HepG2 (cell line): Measurements from ENCODE around the gene TTLL6. TPM values are rescaled to one million over a fixed set of nuclear protein-coding genes. Genes with fewer than 3 reads are reported as not detected.
A peak's percentile ranks its signal among the peaks of the same experiment; 100 is the strongest.

ENCODE experiments used
- BCL6 ChIP-seq: IDR thresholded peaks from 2 replicates; pipeline ENCODE4 v1.6.1; 2016; ENCODE audit warnings: missing genetic modification reagents, missing compliant biosample characterization
- CCDC6 ChIP-seq: sonication (generic); formaldehyde crosslinking; IDR thresholded peaks from 2 replicates; pipeline ENCODE4 v1.8.1; 2022; ENCODE audit warnings: mild to moderate bottlenecking, missing genetic modification reagents, moderate library complexity
- DDIT3 ChIP-seq: sonication (generic); formaldehyde crosslinking; IDR thresholded peaks from 2 replicates; pipeline ENCODE4 v1.4.0; 2020; ENCODE audit warnings: mild to moderate bottlenecking, missing genetic modification reagents
- EZH2 ChIP-seq: conservative IDR thresholded peaks from 2 replicates; pipeline ENCODE4 v1.6.1; 2012; ENCODE audit warnings: mild to moderate bottlenecking, low read depth, low read length, moderate library complexity
- FLYWCH1 ChIP-seq: sonication (generic); formaldehyde crosslinking; IDR thresholded peaks from 2 replicates; pipeline ENCODE4 v1.8.1; 2023; ENCODE audit warnings: mild to moderate bottlenecking, missing genetic modification reagents
- HCFC1 ChIP-seq: fragments of 150-350 bp; IDR thresholded peaks from 2 replicates; pipeline ENCODE4 v1.6.1; 2014; ENCODE audit warnings: low read depth, low read length
- MNT ChIP-seq: fragments of 450-650 bp; IDR thresholded peaks from 2 replicates; pipeline ENCODE4 v1.6.1; 2016
- MXI1 ChIP-seq: IDR thresholded peaks from 3 replicates; pipeline ENCODE4 v1.6.1; 2012; ENCODE audit warnings: low read depth, low read length, inconsistent platforms, borderline replicate concordance
- NR2C2 ChIP-seq: sonication (generic); formaldehyde crosslinking; IDR thresholded peaks from 2 replicates; pipeline ENCODE4 v1.4.0; 2020; ENCODE audit warnings: missing genetic modification reagents, mild to moderate bottlenecking, moderate library complexity, borderline replicate concordance
- RELA ChIP-seq: sonication (generic); formaldehyde crosslinking; IDR thresholded peaks from 2 replicates; pipeline ENCODE4 v1.4.0; 2020; ENCODE audit warnings: missing genetic modification reagents
- SKIL ChIP-seq: sonication (generic); formaldehyde crosslinking; IDR thresholded peaks from 2 replicates; pipeline ENCODE4 v1.8.0; 2022; ENCODE audit warnings: missing genetic modification reagents, mild to moderate bottlenecking, moderate library complexity, borderline replicate concordance
- SMAD3 ChIP-seq: sonication (generic); formaldehyde crosslinking; IDR thresholded peaks from 2 replicates; pipeline ENCODE4 v1.4.0; 2020; ENCODE audit warnings: missing genetic modification reagents
- SMARCE1 ChIP-seq: fragments of 450-650 bp; IDR thresholded peaks from 2 replicates; pipeline ENCODE4 v1.6.1; 2017; ENCODE audit warnings: borderline replicate concordance
- ZBTB7A ChIP-seq: sonication (generic); formaldehyde crosslinking; IDR thresholded peaks from 2 replicates; pipeline ENCODE4 v1.8.0; 2022; ENCODE audit warnings: mild to moderate bottlenecking, missing genetic modification reagents
- ZNF318 ChIP-seq: sonication (generic); formaldehyde crosslinking; IDR thresholded peaks from 2 replicates; pipeline ENCODE4 v1.4.0; 2020; ENCODE audit warnings: mild to moderate bottlenecking, missing genetic modification reagents
- ZNF329 ChIP-seq: sonication (generic); formaldehyde crosslinking; IDR thresholded peaks from 2 replicates; pipeline ENCODE4 v1.9.0; 2021; ENCODE audit warnings: low read depth, mild to moderate bottlenecking, missing genetic modification reagents
- ZNF343 ChIP-seq: sonication (generic); formaldehyde crosslinking; IDR thresholded peaks from 2 replicates; pipeline ENCODE4 v1.4.0; 2020; ENCODE audit warnings: mild to moderate bottlenecking, missing genetic modification reagents
- polyA plus RNA-seq, 8 experiments: library from polyadenylated mRNA; depleted of rRNA in 3 of 8; stranded (reverse) in 7 of 8; unstranded in 1 of 8; fragments of >200 nt; fragmentation: Illumina TruSeq in 4 of 8; extraction: Trizol in 4 of 8; gene quantifications; 2 replicates each; pipeline versions ENCODE4 v1.2.1 to v1.2.3, GENCODE V29; 2011 to 2016; ENCODE audit warnings: low read depth in 4 of 8, missing spikeins in 1 of 8, mixed read lengths in 1 of 8; ENCODE audit not compliant: insufficient read depth in 1 of 8
- total RNA-seq, 5 experiments: library from RNA; depleted of rRNA; stranded (reverse); fragments of >200 nt; fragmentation: Illumina TruSeq; extraction: Trizol; gene quantifications; 2 replicates each; pipeline ENCODE4 v1.2.3, GENCODE V29; 2016; ENCODE audit warnings: low read depth in 1 of 5

TTLL6 gene
- total and polyA plus RNA-seq, 2 of the 13 experiments (the other 11 are each of a cell fraction or from before 2014, with no cell fraction given), result 0.04 to 0.08 TPM

- TF ChIP-seq SKIL (CRISPR knock-in tag) (no peak), HCFC1 (no peak), SMAD3 (peak; percentile 93; the same call in 1 of the 2 replicates), BCL6 (CRISPR knock-in tag) (no peak; the same call in none of the 2 replicates), EZH2 (no peak), CCDC6 (no peak), ZNF318 (no peak), RELA (no peak), MXI1 (peak; percentile 49; the same call in 1 of the 3 replicates), NR2C2 (CRISPR knock-in tag) (peak; percentile 60; the same call in 1 of the 2 replicates), ZBTB7A (CRISPR knock-in tag) (no peak), ZNF343 (CRISPR knock-in tag) (no peak), FLYWCH1 (CRISPR knock-in tag) (no peak), DDIT3 (CRISPR knock-in tag) (no peak), ZNF329 (CRISPR knock-in tag) (no peak), SMARCE1 (0 out of 2 replicates have a peak, but pooled peaks have one; percentile 42), MNT (peak; percentile 73; the same call in 1 of the 2 replicates)
Observed at GRCh38 chr17:48795444-48796162, 21.4 kb downstream of the TTLL6 start (continued).
